ENCODE data around the gene MKNK1. TPM values are rescaled to one million over a fixed set of nuclear protein-coding genes. Genes with fewer than 3 reads are reported as not detected.

Gene MKNK1
- total RNA-seq, 1 experiment from 2014 or later = 103 TPM

DNA sequence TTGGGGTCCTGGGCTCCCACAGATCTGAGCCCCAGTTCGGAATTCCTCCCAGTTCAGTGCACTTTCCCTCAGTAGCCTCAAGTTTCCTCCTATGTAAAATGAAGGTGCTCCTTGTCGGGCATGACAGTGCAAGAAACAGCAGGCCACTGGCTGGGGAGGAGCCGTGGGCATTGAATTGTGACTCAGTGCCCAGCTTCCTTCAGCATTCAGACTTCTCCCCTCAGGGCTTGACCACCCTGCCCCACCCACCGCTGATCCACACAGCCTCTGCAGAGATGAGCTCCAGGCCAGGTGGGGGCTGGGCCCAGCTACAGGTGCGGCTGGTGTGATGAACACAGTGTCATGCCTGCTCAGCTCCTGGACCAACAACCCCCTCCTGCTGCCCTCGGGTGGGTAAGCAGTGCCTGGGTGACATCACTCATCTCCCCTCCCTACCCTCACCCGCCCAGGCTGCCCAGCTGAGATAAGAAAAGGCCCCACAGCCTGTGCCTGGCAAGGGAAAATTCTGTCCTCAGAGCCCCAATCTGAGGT lies 7.7 kb upstream of the MKNK1 start:
- Histone ChIP-seq H4K20me1 (ENCODE audit: insufficient read depth) (no peaks in the 10 kb centered on the region), H3F3A (ENCODE audit: insufficient read depth, low read depth) (peaks cover 26% of the 10 kb centered on the region), H3K4me1 (replicated peaks; ENCODE audit: insufficient read depth) (peaks cover 56% of the 10 kb centered on the region), H3K4me2 (peak overlapping the region; percentile 69), H3K9me2 (ENCODE audit: insufficient read depth) (no peaks in the 10 kb centered on the region), H3K27ac (peak overlapping the region; percentile 99), H3K79me2 (ENCODE audit: low read depth) (peaks cover 57% of the 10 kb centered on the region), H3K27me3 (ENCODE audit: insufficient read depth, low read depth) (no peaks in the 10 kb centered on the region), H3K9me3 (ENCODE audit: insufficient read depth, low read depth) (no peaks in the 10 kb centered on the region), H3K36me3 (ENCODE audit: low read depth) (peaks cover 29% of the 10 kb centered on the region), H2AFZ (no peak overlapping the region), H3K4me3 (peak overlapping the region; percentile 29; the same call in 1 of the 2 replicates)
- no TSS peak for BruUV-seq (replicated peaks)
- ChIA-PET CTCF (interaction anchor here (0.6 to 0.8 kb wide), 4 partner anchors 157 to 531 kb away, joined by 3 to 4 read pairs (median 4); no protein-coding TSS in a partner anchor), POLR2A (ENCODE audit: unreplicated experiment) (interaction anchor here (0.5 to 1.6 kb wide), 6 partner anchors 9 to 578 kb away, joined by 3 to 6 read pairs (median 4); partner anchors contain the start of gene PDZK1IP1)
- no peak for TF ChIP-seq EZH2 (IDR thresholded peaks at IDR 0.05; ENCODE audit: low read depth)
- TF ChIP-seq, protein P1, sequence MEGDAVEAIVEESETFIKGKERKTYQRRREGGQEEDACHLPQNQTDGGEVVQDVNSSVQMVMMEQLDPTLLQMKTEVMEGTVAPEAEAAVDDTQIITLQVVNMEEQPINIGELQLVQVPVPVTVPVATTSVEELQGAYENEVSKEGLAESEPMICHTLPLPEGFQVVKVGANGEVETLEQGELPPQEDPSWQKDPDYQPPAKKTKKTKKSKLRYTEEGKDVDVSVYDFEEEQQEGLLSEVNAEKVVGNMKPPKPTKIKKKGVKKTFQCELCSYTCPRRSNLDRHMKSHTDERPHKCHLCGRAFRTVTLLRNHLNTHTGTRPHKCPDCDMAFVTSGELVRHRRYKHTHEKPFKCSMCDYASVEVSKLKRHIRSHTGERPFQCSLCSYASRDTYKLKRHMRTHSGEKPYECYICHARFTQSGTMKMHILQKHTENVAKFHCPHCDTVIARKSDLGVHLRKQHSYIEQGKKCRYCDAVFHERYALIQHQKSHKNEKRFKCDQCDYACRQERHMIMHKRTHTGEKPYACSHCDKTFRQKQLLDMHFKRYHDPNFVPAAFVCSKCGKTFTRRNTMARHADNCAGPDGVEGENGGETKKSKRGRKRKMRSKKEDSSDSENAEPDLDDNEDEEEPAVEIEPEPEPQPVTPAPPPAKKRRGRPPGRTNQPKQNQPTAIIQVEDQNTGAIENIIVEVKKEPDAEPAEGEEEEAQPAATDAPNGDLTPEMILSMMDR (conservative IDR thresholded peaks at IDR 0.05) = no peak
- intact Hi-C loops (cut with micrococcal nuclease; ENCODE audit: unreplicated experiment) = loop anchor here (1.0 to 10.0 kb wide), 5 partner anchors 7 to 723 kb away; partner anchors contain the start of genes CMPK1 and MKNK1
- DNase-seq = peak; percentile 99 to 100

DNA sequence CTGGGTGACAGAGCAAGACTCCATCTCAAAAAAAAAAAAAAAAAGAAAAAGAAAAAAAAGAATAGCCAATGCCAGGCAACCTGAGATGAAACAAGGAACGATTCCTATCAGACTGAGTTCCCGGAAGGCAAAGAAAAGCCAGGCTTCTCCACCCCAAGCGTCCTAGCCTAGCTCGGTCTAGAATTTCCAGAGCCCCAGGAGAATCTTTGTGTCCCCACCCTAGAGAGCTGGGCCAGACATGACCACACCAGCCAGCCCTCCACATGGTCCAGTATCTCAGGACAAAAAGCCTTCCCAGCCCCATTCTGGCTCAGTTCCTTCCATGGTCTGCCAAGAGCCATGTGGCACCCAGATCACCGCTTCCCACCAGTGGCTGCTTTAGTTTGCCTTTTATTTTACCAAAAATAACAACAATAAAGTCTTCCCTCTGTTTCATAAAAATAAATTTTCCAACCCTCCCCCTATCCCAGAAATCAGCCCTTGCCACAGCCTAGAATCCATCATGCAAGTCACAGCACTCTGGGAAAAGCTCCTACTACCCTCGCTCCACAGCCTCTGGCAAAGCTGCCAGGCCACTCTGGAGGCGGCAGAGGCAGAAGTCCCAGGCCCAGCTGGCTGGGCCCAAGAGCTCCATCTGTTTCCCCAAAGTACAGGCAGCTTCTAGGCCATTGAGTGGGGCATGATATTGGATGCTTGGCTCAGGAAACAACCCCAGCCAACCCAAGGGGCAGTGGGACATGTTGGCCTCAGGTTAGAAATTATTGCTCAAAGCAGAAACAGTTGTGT lies 3.5 kb upstream of the MKNK1 start:
- ChIA-PET CTCF (interaction anchor here (0.6 to 1.3 kb wide), 2 partner anchors 8 to 112 kb away, joined by 3 to 6 read pairs; partner anchors contain the start of gene MOB3C), POLR2A (ENCODE audit: unreplicated experiment) (interaction anchor here (0.6 to 0.8 kb wide), 4 partner anchors 9 to 112 kb away, joined by 3 to 14 read pairs (median 6); partner anchors contain the start of gene MOB3C)
- H3F3A ChIP-seq (ENCODE audit: insufficient read depth, low read depth) = peaks cover 26% of the 10 kb centered on the region
- H3K4me1 ChIP-seq (replicated peaks; ENCODE audit: insufficient read depth) = peaks cover 50% of the 10 kb centered on the region
- peaks cover 40% of the 10 kb centered on the region for H3K79me2 ChIP-seq (ENCODE audit: low read depth)
- intact Hi-C loops (cut with micrococcal nuclease; ENCODE audit: unreplicated experiment) = no loop called here
- peak in 1 of 2 experiments; percentile 62 for DNase-seq
- H3K9me3 ChIP-seq (ENCODE audit: insufficient read depth, low read depth) = no peaks in the 10 kb centered on the region
- H4K20me1 ChIP-seq (ENCODE audit: insufficient read depth) = no peaks in the 10 kb centered on the region
- H3K36me3 ChIP-seq (ENCODE audit: low read depth) = peaks cover 29% of the 10 kb centered on the region
- TF ChIP-seq, protein P1 (conservative IDR thresholded peaks at IDR 0.05) = no peak
- TF ChIP-seq EZH2 (IDR thresholded peaks at IDR 0.05; ENCODE audit: low read depth) = no peak
- no peaks in the 10 kb centered on the region for H3K9me2 ChIP-seq (ENCODE audit: insufficient read depth)
- H3K4me2 ChIP-seq = no peak overlapping the region
- H2AFZ ChIP-seq = no peak overlapping the region
- no peaks in the 10 kb centered on the region for H3K27me3 ChIP-seq (ENCODE audit: insufficient read depth, low read depth)
- BruUV-seq (replicated peaks) = TSS peak; percentile 7
- no peak overlapping the region for H3K27ac ChIP-seq
- no peak overlapping the region for H3K4me3 ChIP-seq

DNA sequence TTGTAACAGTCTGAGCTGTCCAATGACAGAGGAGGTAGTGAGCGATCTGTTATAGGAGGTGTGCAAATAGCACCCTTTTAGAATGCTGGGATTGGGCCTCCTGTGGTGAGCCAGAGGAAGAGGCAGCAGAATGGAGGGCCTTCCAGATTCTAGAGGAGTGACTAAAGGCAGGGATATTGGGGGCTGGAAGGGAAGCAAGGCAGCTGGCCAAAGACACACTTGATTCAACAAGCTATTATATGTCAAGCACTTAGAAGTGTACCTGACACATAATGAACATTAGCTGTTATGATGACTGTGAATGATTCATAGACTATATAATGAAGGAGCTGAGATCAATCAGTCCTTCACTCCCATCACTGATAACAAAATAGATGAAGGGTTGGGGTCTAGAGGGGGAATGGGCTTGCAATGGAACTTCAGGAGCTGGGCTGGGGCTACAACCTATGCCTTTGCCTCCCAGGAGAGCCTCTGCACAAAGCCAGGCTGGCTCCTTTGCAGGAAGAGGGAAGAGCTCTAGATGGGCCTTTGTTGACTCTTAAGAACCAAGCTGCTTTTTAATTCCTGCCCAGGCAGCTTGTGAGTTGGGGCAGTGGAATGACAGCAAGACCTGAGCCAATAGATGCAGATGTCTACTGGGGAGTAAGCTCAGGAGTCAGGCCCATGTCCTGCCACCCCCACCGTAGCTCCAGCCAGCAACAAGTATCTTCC lies 2.3 kb upstream of the MKNK1 start:
- no peaks in the 10 kb centered on the region for H4K20me1 ChIP-seq (ENCODE audit: insufficient read depth)
- DNase-seq = no peak
- no TSS peak for BruUV-seq (replicated peaks)
- no peak overlapping the region for H3K4me2 ChIP-seq
- H3K4me3 ChIP-seq = no peak overlapping the region
- TF ChIP-seq EZH2 (IDR thresholded peaks at IDR 0.05; ENCODE audit: low read depth) = no peak
- TF ChIP-seq, protein P1 (conservative IDR thresholded peaks at IDR 0.05) = no peak
- peaks cover 48% of the 10 kb centered on the region for H3K79me2 ChIP-seq (ENCODE audit: low read depth)
- H3K9me2 ChIP-seq (ENCODE audit: insufficient read depth) = no peaks in the 10 kb centered on the region
- H3K4me1 ChIP-seq (replicated peaks; ENCODE audit: insufficient read depth) = peaks cover 41% of the 10 kb centered on the region
- no peak overlapping the region for H2AFZ ChIP-seq
- no peaks in the 10 kb centered on the region for H3K27me3 ChIP-seq (ENCODE audit: insufficient read depth, low read depth)
- ChIA-PET CTCF (interaction anchor here (0.6 to 1.3 kb wide), 5 partner anchors 10 to 151 kb away, joined by 3 to 16 read pairs (median 6); partner anchors contain the start of genes ATPAF1 and MOB3C), POLR2A (ENCODE audit: unreplicated experiment) (interaction anchor here (0.6 to 0.8 kb wide), 3 partner anchors 10 to 37 kb away, joined by 4 to 8 read pairs (median 7); no protein-coding TSS in a partner anchor)
- peak overlapping the region; percentile 35; the same call in 1 of the 2 replicates for H3K27ac ChIP-seq
- no peaks in the 10 kb centered on the region for H3K9me3 ChIP-seq (ENCODE audit: insufficient read depth, low read depth)
- intact Hi-C loops (cut with micrococcal nuclease; ENCODE audit: unreplicated experiment) = no loop called here
- peaks cover 20% of the 10 kb centered on the region; the same call in 1 of the 2 replicates for H3F3A ChIP-seq (ENCODE audit: insufficient read depth, low read depth)
- H3K36me3 ChIP-seq (ENCODE audit: low read depth) = peaks cover 29% of the 10 kb centered on the region
